Measurements from ENCODE around the gene UNC79. TPM values are rescaled to one million over a fixed set of nuclear protein-coding genes. Genes with fewer than 3 reads are reported as not detected.

The UNC79 gene
- total and polyA plus RNA-seq, 2 donors from 2014 or later, result 0.56 to 0.79 TPM

- FAIRE-seq, result no peak
- no peak for TF ChIP-seq CTCF (IDR thresholded peaks at IDR 0.05; ENCODE audit: borderline replicate concordance, extremely low read depth, insufficient read depth)
- Histone ChIP-seq H3K27me3 (ENCODE audit: control insufficient read depth, insufficient read depth, low read length) (no peaks in the 10 kb centered on the region), H3K9me3 (ENCODE audit: control insufficient read depth in 2 of 3, insufficient read depth in 1 of 3, low read length in 3 of 3) (no peaks in the 10 kb centered on the region), H3K36me3 (ENCODE audit: control insufficient read depth in 2 of 3, insufficient read depth in 3 of 3, low read length in 3 of 3) (no peaks in the 10 kb centered on the region), H3K9ac (ENCODE audit: low read length in 3 of 3) (no peak overlapping the region), H3K27ac (ENCODE audit: low read depth in 2 of 2, low read length in 2 of 2) (no peak overlapping the region), H3K4me1 (ENCODE audit: control insufficient read depth in 2 of 3, insufficient read depth in 2 of 3, low read depth in 1 of 3, low read length in 3 of 3) (no peaks in the 10 kb centered on the region), H3K4me3 (ENCODE audit: low read length in 3 of 3) (no peak overlapping the region)
- DNase-seq, result no peak
- intact Hi-C loops (cut with DNase I), result no loop called here
Observed at GRCh38 chr14:93564918-93565317, 134.2 kb downstream of the UNC79 start.

- no peak for DNase-seq
- TF ChIP-seq CTCF (IDR thresholded peaks at IDR 0.05; ENCODE audit: borderline replicate concordance, extremely low read depth, insufficient read depth), result no peak
- H3K4me1 ChIP-seq (ENCODE audit: control insufficient read depth in 2 of 3, insufficient read depth in 2 of 3, low read depth in 1 of 3, low read length in 3 of 3), result no peaks in the 10 kb centered on the region
- FAIRE-seq, result no peak
- H3K9me3 ChIP-seq (ENCODE audit: control insufficient read depth in 2 of 3, insufficient read depth in 1 of 3, low read length in 3 of 3), result no peaks in the 10 kb centered on the region
- H3K36me3 ChIP-seq (ENCODE audit: control insufficient read depth in 2 of 3, insufficient read depth in 3 of 3, low read length in 3 of 3), result no peaks in the 10 kb centered on the region
- H3K27me3 ChIP-seq (ENCODE audit: control insufficient read depth, insufficient read depth, low read length), result no peaks in the 10 kb centered on the region
- intact Hi-C loops (cut with DNase I), result no loop called here
- H3K9ac ChIP-seq (ENCODE audit: low read length in 3 of 3), result no peak overlapping the region
- H3K4me3 ChIP-seq (ENCODE audit: low read length in 3 of 3), result no peak overlapping the region
- no peak overlapping the region for H3K27ac ChIP-seq (ENCODE audit: low read depth in 2 of 2, low read length in 2 of 2)
Observed at GRCh38 chr14:93566065-93566693, 135.4 kb downstream of the UNC79 start.

GRCh38 chr14:93571275-93571674 is 140.5 kb downstream of the UNC79 start:
- Histone ChIP-seq H3K27me3 (ENCODE audit: control insufficient read depth, insufficient read depth, low read length) (no peaks in the 10 kb centered on the region), H3K9me3 (ENCODE audit: control insufficient read depth in 2 of 3, insufficient read depth in 1 of 3, low read length in 3 of 3) (no peaks in the 10 kb centered on the region), H3K27ac (ENCODE audit: low read depth in 2 of 2, low read length in 2 of 2) (no peak overlapping the region), H3K36me3 (ENCODE audit: control insufficient read depth in 2 of 3, insufficient read depth in 3 of 3, low read length in 3 of 3) (no peaks in the 10 kb centered on the region), H3K4me1 (ENCODE audit: control insufficient read depth in 2 of 3, insufficient read depth in 2 of 3, low read depth in 1 of 3, low read length in 3 of 3) (no peaks in the 10 kb centered on the region), H3K9ac (ENCODE audit: low read length in 3 of 3) (no peak overlapping the region), H3K4me3 (ENCODE audit: low read length in 3 of 3) (no peak overlapping the region)
- no peak for TF ChIP-seq CTCF (IDR thresholded peaks at IDR 0.05; ENCODE audit: borderline replicate concordance, extremely low read depth, insufficient read depth)
- DNase-seq (no peak), FAIRE-seq (no peak)
- intact Hi-C loops (cut with DNase I), result no loop called here

- Histone ChIP-seq H3K4me1 (ENCODE audit: control insufficient read depth in 2 of 3, insufficient read depth in 2 of 3, low read depth in 1 of 3, low read length in 3 of 3) (no peaks in the 10 kb centered on the region), H3K9ac (ENCODE audit: low read length in 3 of 3) (no peak overlapping the region), H3K36me3 (ENCODE audit: control insufficient read depth in 2 of 3, insufficient read depth in 3 of 3, low read length in 3 of 3) (no peaks in the 10 kb centered on the region), H3K9me3 (ENCODE audit: control insufficient read depth in 2 of 3, insufficient read depth in 1 of 3, low read length in 3 of 3) (no peaks in the 10 kb centered on the region), H3K27me3 (ENCODE audit: control insufficient read depth, insufficient read depth, low read length) (no peaks in the 10 kb centered on the region), H3K27ac (ENCODE audit: low read depth in 2 of 2, low read length in 2 of 2) (no peak overlapping the region), H3K4me3 (ENCODE audit: low read length in 3 of 3) (no peak overlapping the region)
- no peak for FAIRE-seq
- no peak for TF ChIP-seq CTCF (IDR thresholded peaks at IDR 0.05; ENCODE audit: borderline replicate concordance, extremely low read depth, insufficient read depth)
- no peak for DNase-seq
- intact Hi-C loops (cut with DNase I), result no loop called here
Observed at GRCh38 chr14:93579178-93579577, 148.4 kb downstream of the UNC79 start.
